Activated naive CD4-positive, alpha-beta T cell treated with anti-CD3 and anti-CD28 coated beads for 36 hours (primary cell): ENCODE measurements around the gene FCER2. TPM values are rescaled to one million over a fixed set of nuclear protein-coding genes. Genes with fewer than 3 reads are reported as not detected.

ENCODE experiments used
- total RNA-seq, 2 experiments: library from RNA; stranded (reverse); gene quantifications; one replicate each; pipeline ENCODE4 v1.2.3, GENCODE V29; 2021

The FCER2 gene
- total RNA-seq, 2 experiments from 2014 or later, result 0.86 to 0.89 TPM

Other genes starting within 250 kb of the FCER2 start
- gene PEX11G, start 213.1 kb downstream of the FCER2 start, total RNA-seq, result 1 to 10 TPM in 1 of 2 experiments, under 1 TPM in 1; 0.86 to 1.1 TPM
- gene ZNF358, start 186.0 kb downstream of the FCER2 start, total RNA-seq, result 1 to 10 TPM; 3.7 to 3.9 TPM
- gene MCOLN1, start 179.5 kb downstream of the FCER2 start, total RNA-seq, result 1 to 10 TPM; 4.2 to 5.2 TPM
- gene PNPLA6, start 166.4 kb downstream of the FCER2 start, total RNA-seq, result 10 to 100 TPM; 75.5 to 81.7 TPM
- under 1 TPM; 0.24 to 0.30 TPM for gene CAMSAP3, start 106.3 kb downstream of the FCER2 start, total RNA-seq
- 10 to 100 TPM; 60.0 to 60.4 TPM for gene XAB2, start 72.6 kb downstream of the FCER2 start, total RNA-seq
- gene PET100, start 72.3 kb downstream of the FCER2 start, total RNA-seq, result 10 to 100 TPM; 93.9 to 96.5 TPM
- gene PCP2, start 68.4 kb downstream of the FCER2 start, total RNA-seq, result under 1 TPM in 1 of 2 experiments, not detected in 1; 0.64 TPM
- 10 to 100 TPM; 88.4 to 92.4 TPM for gene STXBP2, start 65.0 kb downstream of the FCER2 start, total RNA-seq
- gene RETN, start 33.1 kb downstream of the FCER2 start, total RNA-seq, result not detected
- not detected for gene MCEMP1, start 25.0 kb downstream of the FCER2 start, total RNA-seq
- 10 to 100 TPM; 74.7 to 82.4 TPM for gene TRAPPC5, start 21.3 kb downstream of the FCER2 start, total RNA-seq
- gene CLEC4G, start 30.0 kb upstream of the FCER2 start, total RNA-seq, result not detected
- not detected for gene CD209, start 45.4 kb upstream of the FCER2 start, total RNA-seq
- not detected for gene CLEC4M, start 61.1 kb upstream of the FCER2 start, total RNA-seq
- gene EVI5L, start 128.1 kb upstream of the FCER2 start, total RNA-seq, result 1 to 10 TPM; 5.2 TPM
- under 1 TPM; 0.07 to 0.12 TPM for gene PRR36, start 172.3 kb upstream of the FCER2 start, total RNA-seq
- gene LRRC8E, start 186.4 kb upstream of the FCER2 start, total RNA-seq, result not detected
- 10 to 100 TPM; 39.1 to 39.8 TPM for gene MAP2K7, start 201.7 kb upstream of the FCER2 start, total RNA-seq
- gene TGFBR3L, start 212.7 kb upstream of the FCER2 start, total RNA-seq, result 1 to 10 TPM; 1.7 to 3.7 TPM
- gene SNAPC2, start 218.2 kb upstream of the FCER2 start, total RNA-seq, result 10 to 100 TPM; 10.9 to 12.4 TPM
- under 1 TPM in 1 of 2 experiments, not detected in 1; 0.43 TPM for gene CTXN1, start 224.0 kb upstream of the FCER2 start, total RNA-seq
- gene TIMM44, start 241.5 kb upstream of the FCER2 start, total RNA-seq, result 10 to 100 TPM; 88.8 to 88.9 TPM